ENCODE data around the gene FBXO3.
"Not testable (repeated sequence)": the region's sequence is repeated elsewhere in the genome, so short reads cannot be mapped to it uniquely, and the experiment has no call there.

FBXO3 gene, protein sequence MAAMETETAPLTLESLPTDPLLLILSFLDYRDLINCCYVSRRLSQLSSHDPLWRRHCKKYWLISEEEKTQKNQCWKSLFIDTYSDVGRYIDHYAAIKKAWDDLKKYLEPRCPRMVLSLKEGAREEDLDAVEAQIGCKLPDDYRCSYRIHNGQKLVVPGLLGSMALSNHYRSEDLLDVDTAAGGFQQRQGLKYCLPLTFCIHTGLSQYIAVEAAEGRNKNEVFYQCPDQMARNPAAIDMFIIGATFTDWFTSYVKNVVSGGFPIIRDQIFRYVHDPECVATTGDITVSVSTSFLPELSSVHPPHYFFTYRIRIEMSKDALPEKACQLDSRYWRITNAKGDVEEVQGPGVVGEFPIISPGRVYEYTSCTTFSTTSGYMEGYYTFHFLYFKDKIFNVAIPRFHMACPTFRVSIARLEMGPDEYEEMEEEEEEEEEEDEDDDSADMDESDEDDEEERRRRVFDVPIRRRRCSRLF

DNA sequence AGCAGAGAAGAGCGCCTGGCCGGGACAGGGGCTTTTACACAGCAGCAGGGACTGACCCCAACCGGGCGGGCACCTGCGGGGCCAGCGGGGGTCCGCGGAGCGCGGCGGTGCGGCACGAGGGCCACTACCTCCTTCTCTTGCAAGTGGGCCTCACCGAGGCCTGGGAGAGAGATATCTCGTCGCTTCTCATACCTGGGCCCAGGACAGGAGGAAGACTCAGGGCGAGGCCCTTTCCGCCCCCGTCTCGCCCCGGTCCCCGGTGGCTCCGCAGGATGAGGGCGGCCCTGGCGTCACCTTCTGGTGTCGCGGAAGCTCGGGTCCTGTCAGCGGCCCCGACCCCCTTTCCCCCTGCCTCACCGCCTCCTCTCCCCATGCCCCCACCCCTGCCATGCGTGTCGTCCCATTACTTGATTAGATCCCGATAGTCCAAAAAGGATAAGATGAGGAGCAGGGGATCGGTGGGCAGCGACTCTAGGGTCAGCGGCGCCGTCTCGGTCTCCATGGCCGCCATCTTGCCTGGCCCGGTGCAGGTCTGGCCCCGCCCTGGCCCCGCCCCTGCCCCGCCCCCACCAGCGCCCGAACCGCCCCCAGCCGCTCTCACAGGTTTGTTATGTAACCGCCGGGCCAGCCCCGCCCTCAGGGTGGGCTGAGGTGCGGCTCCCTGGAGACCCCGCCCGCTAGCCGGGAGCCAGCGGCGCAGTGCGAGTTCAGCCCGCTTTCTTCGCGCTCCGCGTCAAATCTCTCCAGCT, at the start of gene FBXO3:
FBXO3 (minus strand) TSS at position 534 of the 749 bp plus-strand sequence; CDS start at position 511, 23 bp downstream.
- peak; percentile 84 for DNase-seq (ENCODE audit: low spot score)

DNA sequence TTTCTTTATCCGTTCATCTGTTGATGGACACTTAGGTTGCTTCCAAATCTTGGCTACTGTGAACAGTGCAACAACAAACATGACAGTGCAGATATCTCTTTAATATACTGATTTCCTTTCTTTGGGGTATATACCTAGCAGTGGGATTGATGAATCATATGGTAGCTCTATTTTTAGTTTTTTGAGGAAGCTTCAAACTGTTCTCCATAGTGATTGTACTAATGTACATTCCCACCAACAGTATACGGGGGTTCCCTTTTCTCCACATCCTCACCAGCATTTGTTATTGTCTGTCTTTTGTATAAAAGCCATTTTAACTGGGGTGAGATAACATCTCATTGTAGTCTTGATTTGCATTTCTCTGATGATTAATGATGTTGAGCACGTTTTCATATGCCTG, 48.7 kb upstream of the FBXO3 start:
- not testable (repeated sequence) for DNase-seq (ENCODE audit: low spot score)

DNA sequence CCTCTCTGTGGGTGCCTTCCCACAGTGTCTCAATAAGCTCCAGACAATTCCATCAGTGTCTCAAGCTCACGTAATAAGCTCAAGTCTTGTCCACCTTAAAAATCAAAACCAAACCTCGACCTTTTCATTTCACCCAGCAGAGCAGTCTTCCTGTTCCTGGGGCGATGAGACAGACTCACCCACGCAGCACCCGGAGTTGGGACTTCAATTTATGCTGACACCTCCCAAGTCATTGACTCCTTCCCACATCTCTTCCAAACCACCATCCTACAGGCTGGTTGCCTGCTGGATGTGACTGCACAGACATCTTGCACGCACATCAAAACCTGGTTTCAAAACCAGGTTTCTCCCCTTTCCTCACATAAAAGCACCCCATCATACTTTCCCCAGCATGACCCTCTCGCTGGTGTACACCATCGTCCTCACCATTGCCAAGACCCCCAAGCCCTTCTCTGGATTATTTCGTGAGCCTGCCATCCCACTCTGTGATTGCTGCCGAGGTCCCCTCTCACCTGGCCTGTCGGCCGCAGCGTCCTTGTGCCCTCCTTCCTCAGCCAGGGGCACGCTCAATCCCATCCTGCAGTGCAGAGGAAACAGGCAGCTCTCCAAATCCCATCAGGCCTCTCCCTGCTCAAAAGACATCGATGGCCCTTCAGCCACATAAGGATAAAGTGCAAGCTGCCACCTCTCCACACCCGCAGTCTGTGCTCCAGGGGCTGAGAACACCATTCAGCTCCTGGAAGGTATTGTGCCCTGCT, 45.1 kb upstream of the FBXO3 start:
- DNase-seq (ENCODE audit: low spot score): no peak

DNA sequence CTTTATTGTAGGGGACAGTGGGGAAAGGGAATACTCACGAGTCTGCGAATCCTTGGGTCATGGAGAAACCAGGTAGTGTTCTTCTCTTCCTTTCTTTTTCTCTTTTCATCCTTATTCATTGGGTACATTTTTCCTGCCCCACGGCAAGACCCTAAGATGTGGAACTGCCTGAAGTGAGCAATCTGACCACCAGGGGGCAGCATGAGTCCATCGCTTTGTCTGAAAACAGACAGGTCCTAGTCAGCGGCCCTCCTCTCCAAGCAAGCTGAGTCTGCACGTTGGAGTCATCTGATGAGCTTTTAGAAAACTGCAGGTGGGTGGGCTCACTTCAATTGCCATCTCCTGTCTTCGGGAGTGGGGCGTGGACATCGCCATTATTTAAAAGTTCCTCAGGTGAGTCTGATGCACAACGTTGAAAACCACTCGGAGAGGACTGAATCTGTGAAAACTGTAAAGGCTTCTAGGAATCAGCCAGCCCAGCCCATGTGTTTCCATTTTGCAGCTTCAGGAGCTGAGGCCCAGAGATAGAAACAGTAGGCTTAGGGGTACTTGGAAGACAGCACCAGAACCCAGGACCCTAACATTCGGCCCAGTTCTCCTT, 34.0 kb upstream of the FBXO3 start:
- DNase-seq (ENCODE audit: low spot score): peak; percentile 63

DNA sequence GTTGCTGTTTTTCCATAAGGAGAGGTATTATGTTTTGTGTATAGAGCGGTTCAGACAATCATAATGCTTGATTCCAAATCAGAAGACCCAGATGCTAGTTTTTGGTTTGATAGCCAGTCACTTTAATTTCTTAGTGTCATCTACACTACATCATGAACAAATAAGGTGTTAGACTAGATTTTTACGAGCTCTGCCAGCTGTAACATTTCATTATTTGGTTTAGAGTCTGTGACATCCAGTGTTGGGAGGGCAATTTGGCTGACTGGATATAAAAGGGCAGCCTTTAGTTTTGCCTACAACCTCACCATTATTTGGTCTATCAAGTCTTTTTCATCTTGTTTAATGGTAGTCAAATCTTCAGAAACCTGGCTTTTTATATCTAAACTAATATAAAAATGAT, 30.2 kb upstream of the FBXO3 start:
- DNase-seq (ENCODE audit: low spot score): no peak

DNA sequence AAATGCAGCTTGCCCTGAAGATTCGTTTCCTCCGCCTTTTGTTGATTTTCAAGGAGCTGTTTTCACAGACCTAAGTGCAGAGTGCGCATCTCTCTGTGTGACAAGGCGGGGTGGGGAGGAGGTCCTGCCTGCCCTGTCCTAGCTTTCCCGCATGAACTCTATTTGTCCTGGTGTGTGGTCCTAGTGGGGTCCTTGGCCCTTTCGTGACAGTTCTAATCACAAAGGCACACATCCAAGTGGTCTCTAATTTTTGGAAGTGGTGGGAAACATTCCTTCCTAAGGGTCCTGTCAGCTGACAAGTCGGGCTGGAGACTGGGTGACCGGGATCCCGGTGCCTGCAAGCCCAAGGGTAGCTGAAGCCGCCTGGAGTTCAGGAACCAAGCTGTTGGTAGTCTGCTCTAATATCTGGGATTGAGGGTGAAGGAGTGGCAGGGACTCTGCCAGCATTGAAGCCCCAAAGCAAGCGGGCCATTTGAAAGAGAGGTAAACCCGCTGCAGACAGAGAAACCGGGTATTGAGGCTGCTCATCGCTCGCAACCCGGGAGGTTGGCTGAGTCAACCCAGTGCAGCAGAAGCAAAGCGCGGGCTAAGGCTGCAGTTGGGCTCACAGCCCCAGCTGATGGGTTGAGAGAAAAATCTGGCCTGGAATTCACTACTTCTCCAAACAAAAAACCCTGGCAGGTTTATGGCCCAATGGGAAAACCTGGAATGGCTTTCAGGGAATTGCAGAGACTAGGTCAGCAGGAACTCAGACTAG, 28.1 kb upstream of the FBXO3 start:
- DNase-seq (ENCODE audit: low spot score): peak; percentile 89

DNA sequence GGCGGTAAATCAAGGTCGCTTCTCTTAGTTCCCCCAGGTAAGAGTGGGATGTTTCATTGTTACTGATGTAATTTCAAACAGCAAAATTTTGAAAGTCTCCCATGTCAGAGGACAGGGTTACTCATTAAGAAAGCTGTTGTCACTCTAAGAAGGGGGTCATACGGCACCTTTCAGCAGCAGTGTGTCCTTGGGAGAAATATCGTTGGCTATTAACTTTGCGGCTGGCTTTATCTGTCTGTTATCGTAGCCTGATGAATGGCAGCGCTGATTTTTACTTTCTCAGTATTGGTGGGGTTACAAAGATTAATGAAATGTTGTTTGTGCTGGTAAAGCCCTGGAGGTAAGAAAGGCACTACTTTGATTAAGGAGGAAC, 27.5 kb upstream of the FBXO3 start:
- DNase-seq (ENCODE audit: low spot score): no peak

DNA sequence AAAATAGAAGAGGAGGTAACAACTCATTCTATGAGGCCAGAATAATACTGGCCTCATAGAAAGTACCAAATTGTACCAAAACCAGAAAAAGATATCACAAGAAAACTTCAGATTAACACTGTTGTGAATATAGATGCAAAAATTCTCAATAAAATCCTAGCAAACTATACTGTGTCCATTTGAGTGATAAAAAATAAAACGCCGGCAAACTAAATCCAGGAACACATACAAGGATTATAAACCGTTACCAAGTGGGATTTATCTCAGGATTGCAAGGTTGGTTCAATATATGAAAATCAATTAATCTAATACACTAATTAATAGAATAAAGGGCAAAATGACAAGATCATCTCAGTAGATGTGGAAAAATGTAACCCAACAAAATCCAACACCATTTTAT, 23.6 kb upstream of the FBXO3 start:
- no peak for DNase-seq (ENCODE audit: low spot score)

DNA sequence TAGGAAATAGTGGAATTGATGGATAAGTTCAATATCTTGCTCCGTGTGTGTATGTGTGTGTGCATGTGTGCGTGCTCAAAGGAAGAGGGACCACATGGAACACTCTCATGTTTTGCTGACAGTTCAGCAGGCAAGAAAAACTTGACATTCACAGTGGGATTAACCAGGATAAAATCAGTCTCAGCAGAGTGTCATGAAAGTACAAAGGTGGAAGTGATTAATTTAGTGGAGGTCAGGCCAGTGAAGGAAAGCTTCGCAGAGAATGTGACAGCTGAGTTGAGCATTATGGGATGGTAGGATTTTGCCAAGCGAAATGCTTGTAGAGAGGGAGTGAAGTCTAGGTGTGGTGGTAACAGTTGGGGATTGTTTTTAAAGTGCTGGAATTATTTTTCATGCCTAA, 15.7 kb upstream of the FBXO3 start:
- no peak for DNase-seq (ENCODE audit: low spot score)

DNA sequence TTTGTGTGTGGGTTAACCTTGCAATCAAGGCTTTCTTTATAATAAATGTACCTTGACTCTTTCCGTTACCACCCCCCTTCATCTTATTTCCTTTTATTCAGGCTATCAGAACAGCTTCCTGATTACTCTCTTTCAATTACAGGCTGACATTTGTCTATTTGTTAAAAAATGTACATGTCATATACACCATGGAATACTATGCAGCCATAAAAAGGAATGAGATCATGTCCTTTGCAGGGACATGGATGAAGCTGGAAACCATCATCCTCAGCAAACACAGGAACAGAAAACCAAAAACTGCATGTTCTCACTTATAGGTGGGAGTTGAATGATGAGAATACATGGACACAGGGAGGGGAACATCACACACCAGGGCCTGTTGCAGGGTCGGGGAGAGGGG, 13.8 kb upstream of the FBXO3 start:
- not testable (repeated sequence) for DNase-seq (ENCODE audit: low spot score)

DNA sequence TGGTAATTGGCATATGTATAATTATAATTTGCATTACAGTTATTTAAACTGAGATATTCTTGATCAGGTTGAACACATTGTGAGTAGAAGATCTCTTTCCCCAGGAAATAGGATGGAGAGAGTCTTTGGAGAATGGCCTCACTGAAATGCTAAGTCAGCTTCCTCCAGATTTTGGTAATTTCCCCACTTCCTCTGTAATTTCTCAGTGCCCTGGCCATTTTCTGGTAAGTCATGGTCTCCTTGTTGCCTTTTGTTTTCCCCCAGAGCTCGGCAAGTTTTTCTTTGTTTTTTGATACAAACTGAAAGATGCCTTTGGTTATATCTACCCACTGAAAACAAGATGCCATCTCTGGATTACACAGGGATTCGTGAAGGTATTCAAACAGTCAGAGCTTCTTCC, 12.8 kb upstream of the FBXO3 start:
- no peak for DNase-seq (ENCODE audit: low spot score)

DNA sequence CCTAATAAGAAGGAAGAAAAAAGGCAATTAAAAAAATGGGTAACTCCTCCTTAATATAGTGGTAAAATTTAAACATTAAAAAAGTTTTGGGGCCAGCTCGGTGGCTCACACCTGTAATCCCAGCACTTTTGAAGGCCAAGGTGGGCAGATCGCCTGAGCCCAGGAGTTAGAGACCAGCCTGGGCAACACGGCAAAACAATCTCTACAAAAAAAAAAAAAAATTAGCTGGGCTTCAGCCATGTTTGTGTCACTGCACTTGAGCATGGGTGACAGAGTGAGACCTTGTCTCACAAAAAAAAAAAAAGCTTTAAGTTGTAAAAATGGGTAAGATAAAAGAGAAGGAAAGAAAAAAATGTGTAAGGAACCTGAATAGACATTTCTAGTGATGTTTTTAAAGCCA, 11.3 kb upstream of the FBXO3 start:
- DNase-seq (ENCODE audit: low spot score): no peak

DNA sequence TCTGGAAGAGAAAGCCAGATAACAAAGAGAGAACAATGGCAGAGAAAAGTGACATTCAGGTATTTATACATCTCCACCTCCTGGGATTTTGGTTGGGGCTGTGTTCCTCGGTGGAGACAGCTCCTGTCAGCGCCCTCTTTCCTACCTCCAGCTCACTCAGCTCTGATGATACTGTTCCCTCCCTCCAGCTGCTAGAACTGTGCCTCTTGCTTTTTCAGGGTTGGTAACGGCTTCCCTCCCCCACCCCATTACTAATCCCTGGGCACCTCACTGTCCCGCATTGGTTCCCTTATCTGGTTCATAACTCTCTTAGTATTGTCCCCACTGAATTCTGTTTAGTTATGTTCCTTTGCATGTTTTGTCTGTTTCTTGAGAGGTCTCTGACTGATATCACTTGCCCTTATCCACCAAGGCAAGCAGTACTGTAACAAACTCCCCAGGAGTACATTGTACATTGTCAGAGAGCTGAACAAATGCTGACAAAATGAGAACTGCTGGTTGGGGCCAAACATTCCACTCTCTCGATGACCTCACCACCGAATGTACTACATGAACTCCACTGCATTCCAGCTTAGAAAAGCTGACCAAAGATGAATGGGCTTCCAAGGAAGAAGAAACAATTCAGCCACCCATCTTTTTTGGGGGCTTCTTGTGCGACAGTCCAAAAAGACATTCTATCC, 5.7 kb upstream of the FBXO3 start:
- DNase-seq (ENCODE audit: low spot score): no peak

DNA sequence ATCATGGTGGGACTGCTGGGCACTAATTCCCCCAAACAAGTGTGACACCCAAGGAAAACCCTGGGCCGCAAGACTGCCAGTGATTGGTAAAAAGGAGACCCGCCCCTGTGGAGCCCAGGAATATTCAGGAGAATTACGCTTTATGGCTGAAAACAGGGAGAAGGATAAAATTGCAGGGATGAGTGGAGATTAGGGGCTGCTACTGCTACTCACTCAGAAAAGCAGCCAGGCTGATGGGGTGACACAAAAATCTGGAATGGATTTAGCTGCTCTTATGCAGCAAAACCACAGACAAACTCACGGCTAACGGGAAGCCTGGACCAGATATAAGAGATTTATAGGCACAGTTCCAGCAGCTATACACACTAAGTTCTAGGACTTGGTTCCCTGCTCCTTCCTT, 4.4 kb upstream of the FBXO3 start:
- DNase-seq (ENCODE audit: low spot score): no peak

DNA sequence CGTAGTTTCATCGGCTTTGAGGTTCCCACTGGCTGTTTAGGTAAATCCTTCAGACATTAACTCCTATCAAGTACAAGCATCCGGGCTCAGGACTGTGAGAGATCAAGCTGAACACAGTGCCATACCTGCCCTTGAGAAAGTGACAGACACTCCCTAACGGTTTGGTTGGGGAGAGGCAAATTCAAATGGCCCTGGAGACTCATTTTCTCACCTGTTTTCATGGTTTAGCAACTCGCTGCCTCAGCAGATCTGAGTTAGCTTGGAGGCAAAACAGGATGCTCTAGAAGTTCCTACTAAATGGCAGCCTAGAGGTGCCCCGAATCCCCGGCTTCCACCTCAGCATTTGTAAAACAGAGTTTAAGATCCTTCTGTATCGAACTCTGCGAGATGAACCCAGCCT, 3.6 kb upstream of the FBXO3 start:
- DNase-seq (ENCODE audit: low spot score): no peak

DNA sequence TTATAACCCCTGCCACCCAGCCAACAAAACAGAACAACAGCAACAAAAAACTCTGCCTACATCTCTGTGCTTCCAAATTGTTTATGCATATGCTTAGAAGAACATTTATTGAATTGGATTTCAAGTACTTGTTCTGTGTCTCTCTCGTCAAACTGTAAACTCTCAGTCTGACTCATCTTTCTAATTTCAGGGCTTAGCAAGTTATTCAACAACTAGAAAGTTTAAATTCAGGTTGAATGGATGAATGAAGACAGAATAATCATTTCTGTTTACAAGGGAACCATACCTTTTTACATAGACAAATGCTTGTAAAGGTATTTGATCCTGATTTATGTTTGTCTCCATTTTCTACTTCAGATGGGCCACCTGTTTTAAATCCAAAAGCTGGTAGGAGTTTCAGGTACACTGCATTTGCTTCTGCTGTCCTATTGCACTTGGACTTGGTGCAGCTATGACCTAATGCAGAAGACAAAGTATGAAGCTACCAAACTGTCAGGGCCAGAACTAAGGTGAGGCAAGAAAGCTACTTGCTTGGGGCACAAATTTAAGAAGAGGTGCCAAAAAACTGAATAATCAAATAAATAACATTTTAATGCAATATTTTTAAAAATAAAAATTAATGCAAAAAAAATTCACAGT, 1.6 kb upstream of the FBXO3 start:
- DNase-seq (ENCODE audit: low spot score): no peak

DNA sequence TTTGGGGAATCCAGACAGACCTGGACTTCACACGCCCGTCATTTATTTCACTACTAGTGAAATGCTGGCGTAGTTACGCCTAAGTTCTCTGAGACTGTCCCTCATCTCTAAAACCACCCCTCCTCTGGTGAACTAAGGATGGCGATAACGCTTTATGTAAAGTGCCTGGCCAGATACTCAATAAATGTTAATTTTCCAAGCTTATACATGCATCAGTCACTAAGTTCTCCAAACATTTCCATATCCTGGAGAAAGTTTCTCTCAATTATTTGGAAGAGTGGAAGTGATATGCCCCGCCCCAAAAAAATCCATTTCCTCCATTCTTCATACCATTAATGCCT, 1.1 kb upstream of the FBXO3 start:
- no peak for DNase-seq (ENCODE audit: low spot score)

DNA sequence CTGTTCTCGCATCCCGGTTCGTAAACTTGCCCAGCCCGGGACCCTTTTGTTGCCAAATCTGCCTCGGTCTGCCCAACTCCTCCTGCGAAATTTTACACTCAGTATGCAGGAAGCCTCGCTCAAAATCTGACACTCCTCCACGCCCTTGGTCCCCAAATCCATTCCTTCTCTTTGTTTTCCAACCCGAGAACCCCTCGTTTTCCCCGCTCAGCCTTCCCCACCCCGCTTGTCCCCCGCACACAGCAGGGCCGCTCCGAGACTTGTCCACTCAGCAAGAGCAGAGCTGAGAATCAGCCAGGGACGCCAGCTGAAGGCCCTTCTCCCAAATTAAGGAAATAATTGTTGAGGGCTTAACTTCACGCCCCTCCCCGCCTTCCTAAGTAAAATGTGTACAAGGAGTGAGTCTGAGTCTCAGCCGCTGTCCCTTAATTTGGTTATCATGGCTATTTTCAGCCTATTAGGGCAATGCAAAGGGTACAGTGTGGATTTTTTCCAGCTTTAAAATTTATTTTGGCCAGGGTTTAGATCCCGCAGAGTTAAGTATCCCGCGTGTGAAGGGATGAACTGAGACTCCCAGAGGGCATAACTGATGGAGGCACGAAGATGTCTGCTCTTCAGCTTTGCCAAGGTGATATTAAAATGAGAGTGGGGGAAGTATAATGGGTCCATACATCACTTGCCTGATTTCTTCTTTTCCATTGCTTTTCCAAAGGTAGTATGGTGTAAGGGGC, 581 bp upstream of the FBXO3 start:
- DNase-seq (ENCODE audit: low spot score): no peak

DNA sequence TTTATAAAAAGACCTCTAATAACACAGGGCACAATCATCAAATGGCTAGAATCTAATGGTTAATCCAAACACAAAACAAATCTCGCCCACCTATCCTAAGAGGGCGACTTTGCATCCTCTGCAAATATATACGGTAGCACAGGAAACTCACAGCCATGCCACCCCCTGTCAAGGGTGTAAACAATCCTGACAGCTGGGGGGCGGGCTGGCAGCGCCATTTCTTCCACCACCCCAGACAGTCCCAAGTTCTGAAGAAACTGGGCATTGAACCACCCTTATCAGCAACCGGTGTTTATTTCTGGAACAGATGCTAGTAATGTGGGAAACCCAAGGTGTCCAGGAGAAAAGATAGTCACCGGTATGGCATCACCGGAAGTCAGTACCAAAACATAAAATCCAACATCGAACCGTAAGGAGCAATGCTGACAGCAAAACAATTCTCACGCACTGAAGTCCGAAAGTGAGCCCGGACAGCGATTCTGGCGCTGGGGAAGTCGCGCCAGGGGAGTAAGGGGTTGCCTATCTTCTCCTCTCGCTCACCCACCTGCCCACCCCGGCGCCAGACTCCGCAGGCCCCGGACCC, 825 bp downstream of the FBXO3 start:
- DNase-seq (ENCODE audit: low spot score): peak; percentile 31

DNA sequence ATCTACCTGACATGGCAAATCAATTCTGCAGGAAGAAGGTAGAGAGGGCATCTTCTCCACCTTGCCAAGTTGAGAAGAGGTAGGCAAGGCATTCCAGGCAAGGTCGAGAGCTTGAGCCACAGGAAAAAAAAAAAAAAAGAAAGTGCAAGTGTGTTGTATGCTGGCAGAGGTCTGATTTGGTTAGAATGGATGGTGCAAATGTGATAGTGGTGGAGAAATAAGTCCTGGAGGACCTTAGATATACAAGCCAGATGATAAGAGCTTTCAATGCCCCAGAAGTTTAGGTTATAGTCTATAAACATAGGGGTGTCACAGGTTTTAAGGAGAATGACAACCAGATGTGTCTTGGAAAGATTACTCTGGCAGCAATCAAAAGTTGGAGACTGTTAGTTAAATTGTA, 1.4 kb downstream of the FBXO3 start:
- DNase-seq (ENCODE audit: low spot score): no peak
